Right lobe of liver (tissue), 6 donors: ENCODE data around the gene PRAF2. TPM values are rescaled to one million over a fixed set of nuclear protein-coding genes. Genes with fewer than 3 reads are reported as not detected.

ENCODE experiments used
- ATAC-seq, 4 donors: fragments of 200-7000 bp; cut with Tn5 transposase; one replicate each; pipeline ENCODE4 v1.9.1; 2020; ENCODE audit warnings: mild to moderate bottlenecking in 4 of 4, moderate library complexity in 4 of 4
- DNase-seq, 3 donors: peaks; one replicate each; pipeline ENCODE4 v3.0.0-alpha.2; 2020
- H3K27ac ChIP-seq, 3 donors: fragments of 200-600 bp; one replicate each; pipeline ENCODE4 v1.8.0; 2022
- H3K27me3 ChIP-seq, 2 donors: fragments of 200-600 bp; one replicate each; pipeline ENCODE4 v1.8.0; 2022
- H3K36me3 ChIP-seq, 4 donors: fragments of 200-600 bp; sonication (generic) in 1 of 4; one replicate each; pipeline versions ENCODE4 v1.5.1 to v1.8.0; 2017 to 2022; ENCODE audit warnings: control low read depth in 1 of 4
- H3K4me1 ChIP-seq, 4 donors: fragments of 200-600 bp; sonication (generic) in 1 of 4; one replicate each; pipeline versions ENCODE4 v1.5.1 to v1.8.0; 2017 to 2022; ENCODE audit warnings: control low read depth in 1 of 4
- H3K4me3 ChIP-seq, 3 donors: fragments of 200-600 bp; one replicate each; pipeline ENCODE4 v1.8.0; 2022
- H3K9me3 ChIP-seq, 4 donors: fragments of 200-600 bp; sonication (generic) in 1 of 4; one replicate each; pipeline versions ENCODE4 v1.5.1 to v1.8.0; 2017 to 2022; ENCODE audit warnings: control low read depth in 1 of 4
- POLR2A ChIP-seq: fragments of 450-650 bp; IDR thresholded peaks from one replicate; pipeline ENCODE4 v1.6.1; 2017; ENCODE audit warnings: antibody characterized with exemption, mild to moderate bottlenecking
- WGBS: methylation state at CpG from one replicate; pipeline ENCODE4 v1.1.6; 2018; ENCODE audit warnings: low coverage, low lambda C conversion rate; ENCODE audit not compliant: insufficient coverage; ENCODE audit errors: missing lambda C conversion rate; 5-methylcytosine and 5-hydroxymethylcytosine counted together
- intact Hi-C, 2 donors: fragments of 100-400 bp; cut with DNase I; formaldehyde crosslinking; loops; one replicate each; pipeline versions ENCODE4 v1.11.2 to v1.14.1; 2022
- total RNA-seq, 6 experiments: library from RNA; depleted of rRNA in 2 of 6; stranded (reverse); fragments of >200 nt in 2 of 6; fragmentation: NEBNext Ultra II Directional in 3 of 6; extraction: Animal tissue kit (Norgen Biotek cat#: 25700) in 3 of 6; gene quantifications; one replicate each; pipeline versions ENCODE4 v1.1.0 to v1.2.4, GENCODE V29; 2016 to 2023
- TF ChIP-seq, protein P1 (sequence below), 4 donors: fragments of 200-600 bp in 3 of 4; fragments of 450-650 bp in 1 of 4; IDR thresholded peaks; one replicate each; pipeline versions ENCODE4 v1.5.1 to v1.8.0; 2016 to 2022; ENCODE audit warnings: antibody characterized with exemption in 4 of 4, mild to moderate bottlenecking in 2 of 4
- donor health status: DM: no; HTN: yes; CAD: no.
- donor health status: DM: no; HTN: no; CAD: no.
- donor health status: DM: no; HTN: no; CAD: no.
- donor health status: DM: no; HTN: yes; CAD: no.
- donor health status: DM: no; HTN: yes; CAD: no.

Gene PRAF2
- total RNA-seq, 6 experiments from 2014 or later: 3.1 to 11.2 (median 5.1) TPM

DNA sequence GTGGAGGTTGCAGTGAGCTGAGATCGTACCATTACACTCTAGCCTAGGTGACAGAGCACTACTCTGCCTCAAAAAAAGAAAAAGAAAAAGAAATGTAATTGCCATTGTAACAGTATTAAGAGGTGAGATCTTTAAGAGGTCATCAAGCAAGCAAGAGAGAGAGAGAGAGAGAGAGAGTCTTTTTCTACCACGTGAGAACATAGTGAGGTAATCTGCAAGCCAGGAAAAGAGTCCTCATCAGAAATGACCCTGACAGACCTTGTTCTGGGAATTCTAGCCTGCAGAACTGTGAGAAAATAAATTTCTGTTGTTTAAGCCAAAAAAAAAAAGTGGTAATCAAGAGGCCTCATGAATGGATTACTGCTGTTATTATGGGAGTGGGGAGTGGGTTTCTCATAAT, 34.8 kb upstream of the PRAF2 start:
- TF ChIP-seq, protein P1, sequence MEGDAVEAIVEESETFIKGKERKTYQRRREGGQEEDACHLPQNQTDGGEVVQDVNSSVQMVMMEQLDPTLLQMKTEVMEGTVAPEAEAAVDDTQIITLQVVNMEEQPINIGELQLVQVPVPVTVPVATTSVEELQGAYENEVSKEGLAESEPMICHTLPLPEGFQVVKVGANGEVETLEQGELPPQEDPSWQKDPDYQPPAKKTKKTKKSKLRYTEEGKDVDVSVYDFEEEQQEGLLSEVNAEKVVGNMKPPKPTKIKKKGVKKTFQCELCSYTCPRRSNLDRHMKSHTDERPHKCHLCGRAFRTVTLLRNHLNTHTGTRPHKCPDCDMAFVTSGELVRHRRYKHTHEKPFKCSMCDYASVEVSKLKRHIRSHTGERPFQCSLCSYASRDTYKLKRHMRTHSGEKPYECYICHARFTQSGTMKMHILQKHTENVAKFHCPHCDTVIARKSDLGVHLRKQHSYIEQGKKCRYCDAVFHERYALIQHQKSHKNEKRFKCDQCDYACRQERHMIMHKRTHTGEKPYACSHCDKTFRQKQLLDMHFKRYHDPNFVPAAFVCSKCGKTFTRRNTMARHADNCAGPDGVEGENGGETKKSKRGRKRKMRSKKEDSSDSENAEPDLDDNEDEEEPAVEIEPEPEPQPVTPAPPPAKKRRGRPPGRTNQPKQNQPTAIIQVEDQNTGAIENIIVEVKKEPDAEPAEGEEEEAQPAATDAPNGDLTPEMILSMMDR (IDR thresholded peaks at IDR 0.05): no peak
- no peak for TF ChIP-seq POLR2A
- 36% methylated on average over 2 of the region's 2 CpGs for WGBS
- Histone ChIP-seq H3K27me3 (no peaks in the 10 kb centered on the region), H3K4me3 (no peak overlapping the region), H3K36me3 (peaks cover 0 to 4% (median under 1%) of the 10 kb centered on the region in 4 donors), H3K4me1 (no peaks in the 10 kb centered on the region), H3K27ac (no peak overlapping the region), H3K9me3 (no peaks in the 10 kb centered on the region)
- ATAC-seq (peak in 1 of 4 donors; percentile 9), DNase-seq (no peak)
- intact Hi-C loops: no loop called here

DNA sequence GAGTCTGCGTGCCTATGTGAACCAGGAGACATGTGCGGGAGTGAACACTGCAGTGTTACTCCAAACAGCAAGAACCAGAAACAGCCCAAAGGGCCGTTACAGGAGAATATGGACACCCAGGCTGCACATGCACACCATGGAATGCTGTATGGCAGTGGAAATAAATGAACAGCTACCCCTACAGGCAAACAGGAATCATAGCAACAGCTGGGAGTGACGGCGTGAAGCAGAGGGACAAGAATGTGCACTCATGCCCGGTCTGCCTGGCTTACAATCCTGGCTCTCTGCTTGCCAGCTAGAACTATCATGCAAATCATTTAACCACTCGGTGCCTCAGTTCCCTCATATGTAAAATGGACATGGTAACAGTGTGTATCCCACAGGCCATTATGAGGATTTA, 33.1 kb upstream of the PRAF2 start:
- Histone ChIP-seq H3K27ac (no peak overlapping the region), H3K4me1 (peaks cover 0 to 5% (median 0%) of the 10 kb centered on the region in 4 donors), H3K27me3 (no peaks in the 10 kb centered on the region), H3K36me3 (no peaks in the 10 kb centered on the region), H3K9me3 (no peaks in the 10 kb centered on the region), H3K4me3 (no peak overlapping the region)
- intact Hi-C loops: no loop called here
- ATAC-seq: peak; percentile 71 to 79 (median 74)
- TF ChIP-seq, protein P1 (IDR thresholded peaks at IDR 0.05): peak; percentile 40 to 50 (median 43)
- TF ChIP-seq POLR2A: no peak
- WGBS: 40% methylated on average over 4 of the region's 7 CpGs
- peak in 1 of 3 donors; percentile 50 for DNase-seq

DNA sequence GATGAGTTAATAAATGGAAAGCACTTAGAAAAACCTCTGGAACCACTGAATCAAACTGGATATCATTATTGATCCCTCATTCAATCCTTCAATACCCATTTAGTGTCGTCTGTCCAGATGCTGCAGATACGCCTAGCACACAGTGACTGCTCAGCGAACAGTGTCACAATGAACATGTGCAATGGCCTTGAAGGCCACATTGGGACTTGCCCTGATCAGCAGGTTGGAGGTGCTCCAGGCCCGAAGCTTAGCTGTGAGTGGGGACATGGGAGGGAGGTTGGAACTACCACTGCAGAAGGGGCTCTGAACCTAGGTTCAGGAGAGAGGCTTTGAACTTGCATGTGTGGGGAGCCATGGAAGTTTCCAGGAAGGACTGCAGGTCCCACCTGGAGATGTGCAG, 32.5 kb upstream of the PRAF2 start:
- H3K27ac ChIP-seq: no peak overlapping the region
- intact Hi-C loops: no loop called here
- no peak for ATAC-seq

DNA sequence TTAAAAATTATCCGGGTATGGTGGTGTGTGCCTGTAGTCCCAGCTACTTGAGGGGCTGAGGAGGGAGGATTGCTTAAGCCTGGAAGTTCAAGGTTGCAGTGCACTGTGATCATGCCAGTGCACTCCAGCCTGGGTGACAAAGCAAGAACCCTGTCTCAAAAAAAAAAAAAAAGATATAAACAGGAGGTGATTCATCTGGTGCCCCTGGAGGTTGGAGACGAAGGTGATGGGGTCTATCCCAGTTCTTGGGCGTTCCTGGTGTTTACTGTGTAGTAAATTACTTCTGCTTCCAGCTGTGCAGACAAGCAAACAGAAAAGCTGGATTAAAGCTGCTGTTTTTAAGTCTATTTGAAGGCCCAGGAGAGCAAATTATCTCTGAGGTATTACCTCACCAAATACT, 29.8 kb upstream of the PRAF2 start:
- ATAC-seq (no peak), DNase-seq (no peak)
- 23% methylated on average over 3 of the region's 3 CpGs for WGBS
- H3K36me3 ChIP-seq: no peaks in the 10 kb centered on the region
- peaks cover 0 to 9% (median 0%) of the 10 kb centered on the region in 4 donors for H3K4me1 ChIP-seq
- TF ChIP-seq, protein P1 (IDR thresholded peaks at IDR 0.05): no peak
- no peak for TF ChIP-seq POLR2A
- H3K9me3 ChIP-seq: no peaks in the 10 kb centered on the region
- peak overlapping the region in 1 of 3 donors; percentile 59 for H3K27ac ChIP-seq
- intact Hi-C loops: no loop called here
- H3K4me3 ChIP-seq: no peak overlapping the region
- no peaks in the 10 kb centered on the region for H3K27me3 ChIP-seq

More for the DNA sequence above, 32.5 kb upstream of the PRAF2 start:
- Histone ChIP-seq H3K4me3 (no peak overlapping the region), H3K9me3 (no peaks in the 10 kb centered on the region), H3K36me3 (no peaks in the 10 kb centered on the region), H3K4me1 (peaks cover 0 to 9% (median 0%) of the 10 kb centered on the region in 4 donors), H3K27me3 (no peaks in the 10 kb centered on the region)
- no peak for DNase-seq
- no peak for TF ChIP-seq POLR2A
- TF ChIP-seq, protein P1 (IDR thresholded peaks at IDR 0.05): no peak
- 82% methylated on average over 3 of the region's 4 CpGs for WGBS

DNA sequence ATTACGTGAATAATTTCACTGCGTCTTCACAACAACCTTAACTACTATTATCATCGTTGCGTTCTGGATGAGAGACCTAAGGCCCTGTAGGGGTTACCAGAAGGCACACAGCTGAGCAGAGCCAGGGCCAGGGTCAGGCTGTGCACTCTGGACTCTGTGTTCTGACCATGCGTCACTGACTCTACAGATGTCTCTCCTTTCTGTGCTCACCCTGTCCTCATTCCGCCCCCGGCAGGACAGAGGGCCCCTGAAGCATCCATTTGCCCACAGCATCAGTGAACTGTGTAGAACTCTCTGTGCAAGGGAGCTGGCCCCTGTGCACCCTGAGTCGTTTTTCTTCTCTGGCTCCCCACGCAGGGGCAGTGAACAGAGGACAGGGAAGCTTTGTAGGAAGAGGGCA, 28.4 kb upstream of the PRAF2 start:
- 54% methylated on average over 7 of the region's 9 CpGs for WGBS
- DNase-seq: peak; percentile 53 to 81 (median 80)
- TF ChIP-seq, protein P1 (IDR thresholded peaks at IDR 0.05): no peak
- no peak for TF ChIP-seq POLR2A

More for the DNA sequence above, 28.4 kb upstream of the PRAF2 start:
- no peaks in the 10 kb centered on the region for H3K27me3 ChIP-seq
- peak; percentile 71 to 80 (median 73) for ATAC-seq
- no peaks in the 10 kb centered on the region for H3K9me3 ChIP-seq
- intact Hi-C loops: no loop called here
- peak overlapping the region in 2 of 3 donors; percentile 76 to 80 for H3K27ac ChIP-seq
- peaks cover 0 to 9% (median 0%) of the 10 kb centered on the region in 4 donors for H3K4me1 ChIP-seq
- no peaks in the 10 kb centered on the region for H3K36me3 ChIP-seq
- no peak overlapping the region for H3K4me3 ChIP-seq
